Omental fat pad (tissue), 4 donors: Measurements from ENCODE around the gene SNX25. TPM values are rescaled to one million over a fixed set of nuclear protein-coding genes. Genes with fewer than 3 reads are reported as not detected.

Experiments used
- ATAC-seq: fragments of 150-250 bp; one replicate; pipeline ENCODE4 v1.9.1; 2016; ENCODE audit warnings: mild to moderate bottlenecking, moderate library complexity; ENCODE audit not compliant: low FRiP score
- DNase-seq: peaks from one replicate; pipeline ENCODE4 v3.0.0-alpha.2; 2019; ENCODE audit warnings: low spot score
- total RNA-seq, 4 donors: library from RNA; depleted of rRNA; stranded (reverse); fragments of >200 nt; gene quantifications; one replicate each; pipeline ENCODE4 v1.1.0, GENCODE V29; 2016
- TF ChIP-seq, protein P1 (sequence below), 3 donors: fragments of 450-650 bp; IDR thresholded peaks; one replicate each; pipeline ENCODE4 v1.5.1; 2016 to 2017; ENCODE audit warnings: antibody characterized with exemption in 3 of 3, mild to moderate bottlenecking in 3 of 3, moderate library complexity in 2 of 3

SNX25 gene
- total RNA-seq, 4 donors from 2014 or later, result 16.0 to 22.5 (median 21.9) TPM

DNA sequence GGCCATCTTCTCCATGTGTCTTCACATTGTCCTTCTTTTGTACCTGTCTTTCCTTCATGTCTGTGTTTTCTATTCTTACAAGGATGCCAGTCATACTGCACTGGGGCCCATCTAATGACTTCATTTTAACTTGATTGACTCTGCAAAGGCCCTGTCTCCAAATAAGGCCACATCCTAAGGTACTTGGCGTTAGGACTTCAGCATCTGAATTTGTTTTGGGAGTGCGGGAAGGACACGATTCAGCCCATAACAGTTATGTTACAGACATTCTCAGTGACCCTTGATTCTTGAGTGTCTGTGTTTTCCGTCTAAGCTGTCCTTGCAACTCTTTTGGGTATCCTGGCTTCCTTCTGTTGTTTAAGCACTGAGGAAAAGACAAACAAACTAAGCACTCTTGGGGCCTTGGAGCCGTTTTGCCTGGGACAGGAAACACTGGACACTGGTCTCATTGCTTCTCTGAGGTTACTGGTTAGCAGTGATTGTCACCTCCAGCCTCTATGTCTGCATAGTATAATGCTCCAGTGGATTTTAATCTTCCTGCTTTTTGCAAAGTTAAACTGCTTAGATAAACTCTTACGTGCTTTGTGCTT lies 80.7 kb downstream of the SNX25 start:
- ATAC-seq, result no peak
- no peak for DNase-seq
- TF ChIP-seq, protein P1, sequence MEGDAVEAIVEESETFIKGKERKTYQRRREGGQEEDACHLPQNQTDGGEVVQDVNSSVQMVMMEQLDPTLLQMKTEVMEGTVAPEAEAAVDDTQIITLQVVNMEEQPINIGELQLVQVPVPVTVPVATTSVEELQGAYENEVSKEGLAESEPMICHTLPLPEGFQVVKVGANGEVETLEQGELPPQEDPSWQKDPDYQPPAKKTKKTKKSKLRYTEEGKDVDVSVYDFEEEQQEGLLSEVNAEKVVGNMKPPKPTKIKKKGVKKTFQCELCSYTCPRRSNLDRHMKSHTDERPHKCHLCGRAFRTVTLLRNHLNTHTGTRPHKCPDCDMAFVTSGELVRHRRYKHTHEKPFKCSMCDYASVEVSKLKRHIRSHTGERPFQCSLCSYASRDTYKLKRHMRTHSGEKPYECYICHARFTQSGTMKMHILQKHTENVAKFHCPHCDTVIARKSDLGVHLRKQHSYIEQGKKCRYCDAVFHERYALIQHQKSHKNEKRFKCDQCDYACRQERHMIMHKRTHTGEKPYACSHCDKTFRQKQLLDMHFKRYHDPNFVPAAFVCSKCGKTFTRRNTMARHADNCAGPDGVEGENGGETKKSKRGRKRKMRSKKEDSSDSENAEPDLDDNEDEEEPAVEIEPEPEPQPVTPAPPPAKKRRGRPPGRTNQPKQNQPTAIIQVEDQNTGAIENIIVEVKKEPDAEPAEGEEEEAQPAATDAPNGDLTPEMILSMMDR (IDR thresholded peaks at IDR 0.05), result no peak

- ATAC-seq (no peak), DNase-seq (no peak)
- TF ChIP-seq, protein P1 (IDR thresholded peaks at IDR 0.05), result no peak
Observed at GRCh38 chr4:185290656-185291055, 81.3 kb downstream of the SNX25 start.

- ATAC-seq (no peak), DNase-seq (no peak)
- TF ChIP-seq, protein P1 (IDR thresholded peaks at IDR 0.05), result no peak
Observed at GRCh38 chr4:185293202-185293601, 83.8 kb downstream of the SNX25 start.

DNA sequence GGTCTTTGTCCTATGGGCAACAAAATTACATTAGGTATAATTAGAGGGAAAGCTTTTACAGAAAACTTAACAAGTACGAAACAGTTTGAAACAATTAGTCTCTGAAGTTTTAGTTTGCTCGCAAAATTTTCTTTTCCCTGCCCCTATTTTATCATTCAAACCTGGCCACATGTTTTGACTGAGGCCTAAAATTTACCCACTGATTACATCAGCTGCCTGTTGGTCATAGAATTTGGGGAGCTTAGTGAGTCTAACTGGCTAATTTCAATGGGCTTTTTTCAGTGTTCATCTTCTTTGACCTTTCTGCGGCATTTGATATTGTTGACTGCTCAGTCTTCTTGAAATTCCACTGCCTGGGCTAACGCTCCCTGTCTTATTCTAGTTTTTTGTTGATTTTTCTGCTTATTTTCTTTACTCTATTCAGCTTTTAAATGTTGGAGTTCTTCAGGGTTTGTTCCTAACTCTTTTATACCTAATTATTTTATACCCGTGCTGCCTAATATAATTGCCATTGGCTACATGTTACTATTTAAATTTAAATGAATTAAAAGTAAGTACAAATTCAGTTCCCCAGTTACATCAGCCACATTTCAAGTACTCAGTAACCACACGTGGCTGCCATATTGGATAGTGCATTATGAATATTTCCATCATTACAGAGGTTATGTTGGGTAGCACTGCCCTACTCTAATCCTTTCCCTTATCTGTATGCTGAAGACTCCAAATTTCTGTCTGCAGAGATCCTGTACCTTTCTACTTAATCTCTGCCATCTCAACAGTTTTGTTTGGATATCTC lies 87.5 kb downstream of the SNX25 start:
- DNase-seq (no peak), ATAC-seq (no peak)
- TF ChIP-seq, protein P1 (IDR thresholded peaks at IDR 0.05), result no peak

DNA sequence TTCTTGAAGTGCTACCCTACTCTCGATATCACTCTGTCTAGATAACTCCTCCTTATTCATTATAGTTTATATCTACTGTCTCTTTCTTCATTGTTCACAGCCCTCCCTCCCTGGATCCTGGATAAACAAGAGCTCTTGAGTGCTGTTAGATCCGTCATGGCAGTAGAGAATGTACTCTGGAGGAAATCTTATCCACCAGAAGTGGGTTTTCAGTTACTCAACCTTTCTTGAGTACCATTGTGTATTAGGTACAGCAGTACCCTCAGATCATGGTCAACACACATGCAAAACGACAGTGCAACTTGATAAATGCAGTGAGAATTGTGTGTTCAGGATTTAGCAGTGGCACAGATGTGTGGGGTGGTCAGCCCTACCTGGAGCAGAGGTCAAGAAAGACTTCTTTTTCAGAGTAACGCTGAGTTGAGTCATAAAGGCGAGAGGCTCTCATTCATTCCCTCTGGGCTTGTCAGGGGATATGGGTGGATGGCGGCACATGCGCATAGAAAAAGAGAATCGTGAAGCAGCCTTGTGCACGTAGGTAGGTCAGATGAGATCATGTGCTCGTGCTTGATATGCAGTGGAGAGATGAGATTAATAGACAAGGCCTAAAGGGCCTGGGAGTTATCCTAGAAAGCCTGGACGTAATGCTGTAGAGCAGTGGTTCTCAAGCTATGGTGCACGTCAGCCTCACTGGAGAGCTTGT lies 89.5 kb downstream of the SNX25 start:
- DNase-seq (no peak), ATAC-seq (no peak)
- TF ChIP-seq, protein P1 (IDR thresholded peaks at IDR 0.05), result no peak

DNA sequence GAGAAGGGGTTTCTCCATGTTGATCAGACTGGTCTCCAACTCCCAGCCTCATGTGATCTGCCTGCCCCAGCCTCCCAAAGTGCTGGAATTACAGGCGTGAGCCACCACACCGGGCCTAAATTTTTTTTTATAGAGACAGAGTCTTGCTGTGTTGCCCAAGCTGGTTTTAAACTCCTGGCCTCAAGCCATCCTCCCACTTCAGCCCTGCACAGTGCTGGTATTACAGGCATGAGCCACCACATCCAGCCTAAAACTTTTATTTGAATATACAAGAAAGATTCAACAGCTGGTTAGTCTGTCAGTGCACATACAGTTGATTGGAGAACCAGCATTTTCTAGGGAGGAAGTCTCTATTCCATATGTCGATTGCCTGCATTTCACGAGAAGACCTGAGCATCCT lies 95.1 kb downstream of the SNX25 start:
- TF ChIP-seq, protein P1 (IDR thresholded peaks at IDR 0.05), result no peak
- no peak for ATAC-seq
- DNase-seq, result no peak
